GM10266 (cell line): ENCODE measurements around the gene LRRK1.

Experiments
- DNase-seq: peaks from one replicate; pipeline ENCODE4 v3.0.0; 2012; ENCODE audit errors: extremely low spot score
- CTCF ChIP-seq: IDR thresholded peaks from 2 replicates; pipeline ENCODE4 v1.5.1; 2012; ENCODE audit warnings: mild to moderate bottlenecking, low read depth; ENCODE audit not compliant: control insufficient read depth, insufficient read depth; ENCODE audit errors: missing control alignments

Gene LRRK1

GRCh38 chr15:101014921-101015841, 96.0 kb downstream of the LRRK1 start:
- TF ChIP-seq CTCF = peak; percentile 77
- peak; percentile 75 for DNase-seq

- DNase-seq = no peak
- TF ChIP-seq CTCF = no peak
These were observed 97.4 kb downstream of the LRRK1 start for GRCh38 chr15:101016581-101016980.

GRCh38 chr15:101017093-101017754, 98.1 kb downstream of the LRRK1 start:
- TF ChIP-seq CTCF = peak; percentile 4
- DNase-seq = no peak

- TF ChIP-seq CTCF = no peak
- DNase-seq = no peak
These were observed 98.9 kb downstream of the LRRK1 start for GRCh38 chr15:101018016-101018415.

GRCh38 chr15:101018450-101018849, 99.3 kb downstream of the LRRK1 start:
- no peak for TF ChIP-seq CTCF
- DNase-seq = no peak

GRCh38 chr15:101019366-101019896, 100.3 kb downstream of the LRRK1 start:
- no peak for DNase-seq
- no peak for TF ChIP-seq CTCF
